HG03378 (cell line): ENCODE results near the gene GAK.

Experiments
- ATAC-seq: cut with Tn5 transposase; IDR thresholded peaks from one replicate; pipeline ENCODE4 v1.9.1; 2021; ENCODE audit warnings: mild to moderate bottlenecking, moderate library complexity; ENCODE audit not compliant: unreplicated experiment

Gene GAK

DNA sequence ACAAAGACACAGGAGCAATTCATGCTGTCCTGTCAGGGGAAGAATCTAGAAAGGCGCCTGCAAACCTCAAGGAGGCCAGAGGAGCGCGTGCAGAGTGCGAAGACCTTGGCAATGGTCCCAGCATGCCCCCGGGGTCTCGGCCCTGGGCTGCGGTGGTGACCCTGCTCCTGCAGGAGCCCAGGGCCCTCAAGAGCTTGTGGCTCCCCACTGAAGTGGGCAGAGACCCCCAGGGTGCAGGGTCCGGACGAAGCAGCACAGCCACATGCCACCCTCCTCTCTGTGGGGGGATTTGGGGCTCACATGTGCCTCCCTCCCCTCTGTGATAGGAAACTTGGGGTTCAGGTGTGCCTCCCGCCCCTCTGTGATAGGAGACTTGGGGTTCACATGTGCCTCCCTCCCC is 39.3 kb downstream of the GAK start:
- no peak for ATAC-seq

DNA sequence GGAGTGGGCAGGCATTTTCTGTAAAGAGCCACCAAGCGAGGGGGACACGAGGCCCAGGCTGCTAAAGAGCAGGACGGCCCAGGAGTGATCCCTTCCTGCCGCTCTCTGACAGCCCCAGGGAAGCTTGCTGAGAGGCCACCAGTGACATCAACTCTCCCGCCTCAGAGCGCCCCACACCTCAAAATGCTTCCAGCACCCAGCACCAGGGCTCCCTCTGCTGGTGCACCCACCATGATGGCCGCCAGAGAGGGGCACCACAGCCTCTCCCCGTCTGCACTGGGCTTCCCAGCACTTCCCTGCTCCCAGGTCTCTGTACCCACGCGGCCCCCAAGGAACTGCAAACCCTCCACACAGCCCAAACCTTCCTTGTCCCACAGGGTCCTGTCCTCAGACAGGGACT is 40.4 kb downstream of the GAK start:
- no peak for ATAC-seq

DNA sequence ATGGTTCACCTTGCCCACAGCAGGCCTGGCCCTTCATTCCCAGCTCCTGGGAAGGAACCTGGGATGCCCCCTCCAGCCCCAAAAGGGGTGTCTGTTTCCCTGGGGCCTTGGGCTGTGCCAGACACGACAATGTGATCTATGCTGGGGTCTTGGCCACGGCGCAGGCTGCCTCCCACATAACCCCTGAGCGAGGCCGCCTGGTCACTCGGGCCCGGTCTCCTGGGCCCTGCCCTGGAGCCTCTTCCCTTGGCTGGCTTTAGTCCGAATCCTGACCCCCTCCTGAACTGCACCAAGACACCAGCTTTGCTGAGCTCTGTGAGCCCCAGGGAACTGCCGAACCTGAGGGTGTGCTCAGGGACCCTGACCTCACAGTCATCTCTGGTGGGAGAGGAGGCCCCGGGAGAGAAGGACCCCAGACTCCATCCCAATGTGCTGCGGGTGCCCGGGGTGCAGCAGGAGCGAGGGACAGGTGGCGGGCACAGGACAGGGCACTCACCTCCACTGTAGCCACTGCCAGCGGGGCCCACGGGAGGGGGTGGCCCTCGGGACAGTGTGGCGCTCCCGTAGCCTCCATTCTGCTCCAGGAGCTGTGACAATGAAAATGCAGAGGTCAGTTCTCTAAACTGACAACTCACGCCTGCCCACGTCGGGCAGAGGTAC is 42.0 kb downstream of the GAK start:
- no peak for ATAC-seq

DNA sequence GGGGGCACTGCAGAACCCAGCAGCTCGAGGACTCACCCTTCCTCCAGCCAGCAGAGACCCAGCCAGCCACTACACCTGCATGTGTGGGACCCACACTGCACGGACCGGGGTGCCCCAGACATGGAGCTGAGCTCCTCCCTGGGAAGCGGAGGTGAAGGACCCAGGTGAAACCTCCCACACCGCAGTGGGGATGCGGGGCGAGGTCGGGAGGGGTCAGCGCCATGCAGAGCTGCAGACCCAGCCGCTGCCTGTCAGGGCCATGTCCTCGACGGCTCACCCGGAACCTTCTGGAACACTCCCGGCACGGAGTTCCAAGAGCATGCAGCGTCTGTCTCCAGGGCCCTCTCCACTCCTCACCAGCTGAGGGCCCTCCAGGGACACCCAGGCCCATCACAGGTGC is 42.6 kb downstream of the GAK start:
- ATAC-seq: no peak

DNA sequence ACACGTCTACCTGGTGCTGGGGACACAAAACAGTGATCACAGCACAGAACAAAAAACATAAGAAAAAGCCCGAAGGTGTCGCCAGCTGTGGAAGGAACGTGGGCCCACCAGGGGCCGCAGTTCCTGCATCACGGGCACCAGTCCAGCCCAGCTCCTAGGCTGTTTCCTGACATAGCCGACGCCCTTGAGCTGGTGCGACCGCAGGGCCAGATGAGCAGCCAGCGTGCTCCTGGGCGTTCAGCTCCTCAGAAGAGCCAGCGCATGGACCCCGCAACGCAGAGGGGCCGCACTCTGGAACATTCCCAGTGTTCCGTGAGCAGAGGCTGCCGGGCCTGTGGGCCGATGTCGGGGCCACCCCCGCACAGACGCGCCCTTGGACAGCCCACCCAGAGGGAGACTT is 44.1 kb downstream of the GAK start:
- no peak for ATAC-seq

DNA sequence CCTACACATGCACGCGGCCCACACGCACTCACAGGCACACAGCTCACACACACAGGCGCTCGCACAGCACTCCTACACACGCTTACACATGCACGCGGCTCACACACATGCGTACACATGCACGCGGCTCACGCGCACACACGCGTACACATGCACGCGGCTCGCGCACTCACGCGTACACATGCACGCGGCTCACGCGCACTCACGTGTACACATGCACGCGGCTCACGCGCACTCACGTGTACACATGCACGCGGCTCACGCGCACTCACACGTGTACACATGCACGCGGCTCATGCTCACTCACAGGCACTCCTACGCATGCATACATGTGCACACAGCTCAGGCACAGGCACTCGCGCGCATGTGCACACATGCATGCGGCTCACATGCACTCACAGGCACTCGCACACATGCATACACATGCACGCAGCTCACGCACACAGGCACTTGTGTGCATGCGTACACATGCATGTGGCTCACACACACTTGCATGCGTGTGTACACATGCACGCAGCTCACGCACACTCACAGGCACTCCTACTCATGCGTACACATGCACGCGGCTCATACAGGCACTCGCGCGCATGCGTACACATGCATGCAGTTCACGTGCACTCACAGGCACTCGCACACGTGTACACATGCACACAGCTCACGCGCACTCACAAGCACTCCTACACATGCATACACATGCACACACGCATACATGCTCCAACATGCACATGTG is 44.9 kb downstream of the GAK start:
- no peak for ATAC-seq

DNA sequence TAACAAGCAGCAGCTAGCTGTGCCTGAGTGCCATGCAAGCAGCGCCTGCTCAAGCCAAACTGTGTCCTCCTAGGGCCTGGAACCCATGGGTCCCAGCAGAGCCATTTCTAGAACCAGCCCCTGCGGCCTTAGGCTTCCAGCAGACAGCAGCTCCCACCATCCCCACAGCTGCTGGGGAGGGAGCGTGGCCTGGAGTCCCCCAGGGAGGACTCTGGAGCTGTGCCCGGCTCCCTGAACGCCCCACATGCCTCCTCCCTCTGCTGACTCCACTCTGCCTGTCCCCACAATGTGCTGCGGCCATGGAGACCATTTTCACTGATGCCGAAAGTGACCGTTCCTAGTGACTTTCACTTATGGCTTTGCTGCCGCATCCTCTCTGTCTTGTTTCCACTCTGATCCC is 45.9 kb downstream of the GAK start:
- no peak for ATAC-seq

DNA sequence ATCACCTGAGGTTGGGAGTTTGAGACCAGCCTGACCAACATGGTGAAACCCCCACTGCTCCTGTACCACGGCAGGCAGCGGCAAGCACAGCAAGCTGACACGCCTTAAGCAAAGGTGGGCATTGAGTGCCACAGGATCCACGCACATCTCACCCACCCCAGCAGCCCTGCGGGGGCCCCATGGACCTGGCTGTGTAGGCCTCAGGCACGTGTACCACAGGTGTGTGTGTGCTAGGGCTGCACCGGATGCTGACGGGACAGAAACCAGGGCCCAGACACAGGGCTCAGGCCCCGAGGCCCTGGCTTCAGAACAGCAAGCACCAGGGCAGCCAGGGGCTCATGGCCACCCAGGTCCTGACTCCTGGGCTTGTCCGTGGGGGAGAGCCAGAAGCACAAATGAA is 46.8 kb downstream of the GAK start:
- ATAC-seq: no peak

DNA sequence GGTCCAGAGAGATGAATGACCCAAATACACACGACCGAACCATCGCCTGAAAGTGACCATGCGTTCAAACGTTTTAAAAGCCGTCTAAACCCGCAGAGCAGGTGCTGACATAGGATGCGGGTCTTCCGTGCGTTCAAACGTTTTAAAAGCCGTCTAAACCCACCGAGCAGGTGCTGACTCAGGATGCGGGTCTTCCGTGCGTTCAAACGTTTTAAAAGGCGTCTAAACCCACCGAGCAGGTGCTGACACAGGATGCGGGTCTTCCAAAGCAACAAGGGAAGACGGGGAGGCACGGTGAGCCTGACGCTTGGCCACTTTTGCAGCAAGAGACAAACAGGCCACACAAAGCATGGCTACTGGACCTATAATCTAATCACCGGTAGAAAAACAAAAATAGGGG is 47.2 kb downstream of the GAK start:
- ATAC-seq: no peak

DNA sequence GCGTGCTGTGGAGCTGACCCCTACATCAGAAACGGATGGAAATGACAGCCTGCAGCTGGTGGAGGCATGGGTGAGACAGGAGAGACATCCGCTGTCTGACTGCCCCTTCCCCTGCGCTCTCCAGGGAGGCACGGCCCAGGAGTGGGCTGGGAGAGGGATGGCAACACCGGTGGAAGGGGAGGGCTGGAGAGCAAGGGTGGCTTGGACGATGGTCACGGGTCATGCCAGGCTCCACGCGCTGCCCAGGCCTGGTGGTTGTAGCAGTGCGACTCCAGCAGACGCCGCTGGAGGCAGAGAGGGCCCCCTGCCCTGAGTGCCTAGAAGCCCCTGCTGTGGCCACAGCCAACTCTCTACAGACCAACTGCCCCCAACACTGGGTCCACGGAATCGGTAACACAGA is 47.9 kb downstream of the GAK start:
- no peak for ATAC-seq

DNA sequence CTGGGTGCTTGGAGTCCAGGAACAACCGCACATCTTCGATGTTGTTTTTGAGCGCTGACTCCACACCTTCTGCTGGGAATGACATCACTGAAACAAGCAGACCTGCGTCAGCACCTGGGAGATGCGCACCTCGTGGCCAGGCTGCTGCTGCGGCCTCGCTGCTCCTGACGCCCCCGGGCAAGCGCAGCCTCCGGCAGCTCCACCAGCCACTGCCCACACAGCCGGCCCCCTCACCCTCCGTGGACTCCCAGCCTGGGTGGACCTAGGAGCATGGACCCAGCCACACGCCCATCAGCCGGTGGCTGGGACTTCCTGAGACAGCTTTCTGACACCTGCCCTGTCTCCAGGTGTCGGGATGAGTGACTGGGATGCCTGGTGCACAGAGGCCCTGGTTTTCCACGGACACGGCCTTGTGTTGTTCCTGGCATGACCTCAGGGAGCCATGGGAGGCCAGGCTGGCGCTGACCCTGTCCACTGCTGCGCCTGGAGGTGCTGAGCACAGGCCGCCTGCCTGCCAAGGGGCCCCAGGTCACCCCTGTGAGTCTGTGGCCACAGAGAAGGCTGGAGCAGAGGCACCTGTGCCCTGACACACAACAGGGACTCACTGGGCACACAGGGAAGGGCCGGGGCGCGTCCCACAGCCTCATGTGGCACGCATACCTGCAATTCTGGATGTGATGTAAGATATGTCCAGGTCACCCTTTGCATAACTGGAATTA is 48.6 kb downstream of the GAK start:
- ATAC-seq: no peak

DNA sequence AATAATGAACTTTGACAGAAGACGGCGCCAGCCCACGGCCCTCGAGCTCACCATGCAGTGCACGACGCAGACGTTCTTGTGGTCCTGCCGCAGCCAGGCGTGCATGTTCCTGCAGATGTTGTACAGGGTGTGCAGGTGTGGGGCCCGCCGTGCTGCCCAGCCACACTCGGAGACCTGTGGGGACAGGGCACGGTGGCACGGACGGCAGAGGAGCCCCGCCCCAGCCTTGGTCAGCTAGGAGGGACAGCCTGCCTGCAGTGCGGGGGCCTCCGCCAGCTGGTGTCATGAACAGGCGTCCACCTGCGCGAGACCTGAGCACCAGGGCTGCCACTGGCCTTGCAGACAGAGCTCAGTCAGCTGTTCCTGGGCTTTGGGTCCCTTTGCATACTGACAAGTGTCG is 49.5 kb downstream of the GAK start:
- ATAC-seq: no peak

DNA sequence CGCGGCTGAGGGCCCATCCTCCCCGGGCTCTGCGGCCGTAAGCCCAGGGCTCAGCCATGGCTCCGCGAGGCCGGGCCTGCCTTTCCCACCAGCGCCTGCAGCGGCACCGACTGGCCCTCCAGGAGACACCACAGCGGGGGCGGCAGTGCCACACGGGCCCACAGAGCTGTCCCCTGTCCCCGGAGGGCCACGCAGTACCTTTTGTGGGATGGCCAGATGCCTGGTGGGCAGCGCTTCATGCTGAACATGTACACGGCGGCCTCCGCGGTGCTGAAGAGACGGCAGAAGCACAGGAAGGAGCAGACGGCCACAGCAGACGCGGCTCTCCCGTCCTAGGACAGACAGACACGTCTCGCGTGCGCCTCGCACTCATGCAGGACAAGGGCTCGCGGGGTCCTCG is 50.4 kb downstream of the GAK start:
- ATAC-seq: no peak

DNA sequence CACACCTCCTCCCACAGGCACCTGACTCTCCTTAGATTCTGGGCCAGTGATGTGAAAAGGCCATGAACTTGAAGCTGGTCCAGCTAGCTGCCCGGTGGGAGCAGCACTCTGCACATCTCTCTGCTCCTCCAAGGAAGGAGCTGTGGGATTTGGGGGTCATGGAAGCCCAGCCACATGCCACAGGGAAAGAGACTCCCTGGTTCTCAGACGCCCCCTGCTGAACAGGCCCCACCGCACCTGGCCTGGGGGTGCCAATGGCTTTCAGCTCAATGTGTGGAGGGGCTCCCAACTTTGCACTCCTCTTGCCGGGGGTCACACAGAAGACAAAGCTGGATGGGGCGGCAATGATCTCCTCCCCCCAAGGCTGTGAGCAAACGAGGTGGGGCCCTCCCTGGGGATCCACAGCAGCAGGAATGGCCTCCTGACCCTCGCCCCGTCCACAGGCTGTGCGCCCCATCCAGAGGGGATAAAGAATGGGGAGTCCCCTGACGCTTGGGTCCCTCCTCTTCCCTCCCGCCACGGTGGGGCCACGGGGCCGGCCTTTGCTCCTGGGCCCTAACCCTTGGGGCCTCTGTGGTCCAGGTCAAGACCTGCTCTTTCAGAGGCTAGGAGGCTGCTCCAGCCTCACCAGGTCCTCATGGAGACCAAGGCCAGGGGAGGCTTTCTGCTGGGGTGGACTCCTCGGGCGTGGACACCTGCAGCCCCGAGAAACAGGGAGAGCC is 51.3 kb downstream of the GAK start:
- no peak for ATAC-seq

DNA sequence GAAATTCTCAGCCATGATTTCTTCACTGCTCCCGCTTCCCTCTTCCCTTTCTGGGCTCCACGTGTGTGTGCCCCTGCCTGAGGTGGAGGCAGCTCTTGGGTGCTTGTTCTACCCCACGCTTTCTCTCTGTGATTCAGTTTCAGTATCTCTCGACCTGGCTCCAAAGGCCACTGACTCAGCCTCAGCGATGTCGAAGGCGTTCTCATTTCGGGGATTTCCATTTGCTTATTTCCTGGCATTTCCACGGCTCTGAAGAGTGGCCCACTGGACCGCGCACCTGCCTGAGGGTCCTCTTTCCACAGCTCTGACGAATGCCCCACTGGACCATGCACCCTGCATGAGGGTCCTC is 52.4 kb downstream of the GAK start:
- ATAC-seq: no peak

DNA sequence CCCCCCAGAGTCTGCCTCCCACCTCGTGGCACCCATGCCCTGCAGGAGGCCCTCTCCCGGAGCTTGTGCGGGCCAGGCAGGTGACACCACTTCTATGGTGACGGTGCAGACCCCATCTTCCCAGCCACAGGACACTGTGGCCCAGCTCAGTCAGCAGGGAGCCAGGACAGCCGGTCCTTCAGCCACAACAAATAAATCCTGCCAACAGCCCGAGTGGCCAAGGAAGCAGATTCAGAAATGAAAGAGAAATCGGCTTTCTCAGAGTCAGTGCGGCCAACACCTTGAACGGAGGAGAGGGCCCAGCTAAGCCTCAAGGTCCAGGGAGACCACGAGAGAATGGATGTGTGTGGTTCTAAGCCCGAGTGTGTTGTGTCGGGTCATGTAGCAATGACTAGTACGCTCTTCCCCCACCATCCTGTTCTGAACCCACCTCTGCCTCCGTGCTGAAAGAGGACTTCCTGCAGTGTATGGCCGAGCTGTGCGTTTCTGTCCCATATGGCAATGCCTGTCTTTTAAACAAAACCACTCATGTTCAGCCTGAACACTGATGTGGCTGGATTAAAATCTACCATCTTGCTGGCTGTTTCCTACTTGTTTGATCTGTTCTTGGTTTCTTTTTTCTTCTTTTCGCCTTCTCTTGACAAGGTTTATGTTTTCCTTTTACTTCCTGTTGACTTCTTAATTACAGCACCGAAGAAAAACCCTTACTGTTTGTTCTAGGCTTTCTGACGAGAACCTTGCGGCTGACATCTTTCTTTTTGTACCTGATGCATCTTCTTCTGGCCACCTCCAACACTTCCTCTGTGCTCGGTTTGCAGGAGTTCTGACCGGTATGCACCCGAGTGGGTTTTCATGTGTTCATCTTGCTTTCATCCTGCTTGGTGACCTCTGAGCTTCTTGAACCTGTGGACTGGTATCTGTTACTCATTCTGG is 53.1 kb downstream of the GAK start:
- no peak for ATAC-seq

DNA sequence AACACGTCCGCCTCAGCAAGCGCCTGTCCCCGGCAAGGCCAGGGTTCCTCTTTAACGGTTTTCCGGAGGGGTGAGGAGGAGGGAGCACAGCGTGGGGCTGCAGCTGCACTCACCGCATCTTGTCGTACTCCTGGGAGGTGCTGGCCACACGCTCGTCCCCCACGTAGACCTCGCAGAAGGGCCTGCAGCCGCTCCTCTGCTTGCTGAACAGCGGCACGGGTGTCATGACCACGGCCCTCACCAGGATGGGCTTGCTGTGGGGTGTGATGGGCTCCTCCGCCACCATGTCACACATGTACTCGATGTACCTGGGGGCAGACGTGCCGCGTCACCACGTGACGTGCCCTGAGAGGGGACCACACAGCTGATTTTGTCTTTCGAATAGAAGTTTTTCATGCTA is 54.6 kb downstream of the GAK start:
- no peak for ATAC-seq

DNA sequence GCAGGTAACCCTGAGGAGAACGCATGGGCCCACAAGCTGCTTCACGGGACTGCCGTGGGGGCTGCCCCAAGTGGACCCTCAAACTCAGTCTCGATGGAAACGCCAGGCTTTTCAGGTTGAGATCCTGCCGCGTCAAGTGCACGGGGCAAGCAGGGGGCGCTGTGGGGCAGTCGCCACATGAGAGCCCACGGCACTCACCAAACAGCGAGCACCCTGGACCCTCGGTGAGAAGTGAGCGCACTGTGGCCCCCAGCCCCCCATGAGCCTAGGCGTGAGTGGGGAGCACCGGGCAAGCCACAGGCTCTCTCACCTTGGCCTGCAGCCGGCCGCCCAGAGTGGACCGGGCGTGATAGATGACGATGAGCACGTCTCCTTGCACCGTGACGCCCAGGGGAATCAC is 55.3 kb downstream of the GAK start:
- ATAC-seq: no peak

DNA sequence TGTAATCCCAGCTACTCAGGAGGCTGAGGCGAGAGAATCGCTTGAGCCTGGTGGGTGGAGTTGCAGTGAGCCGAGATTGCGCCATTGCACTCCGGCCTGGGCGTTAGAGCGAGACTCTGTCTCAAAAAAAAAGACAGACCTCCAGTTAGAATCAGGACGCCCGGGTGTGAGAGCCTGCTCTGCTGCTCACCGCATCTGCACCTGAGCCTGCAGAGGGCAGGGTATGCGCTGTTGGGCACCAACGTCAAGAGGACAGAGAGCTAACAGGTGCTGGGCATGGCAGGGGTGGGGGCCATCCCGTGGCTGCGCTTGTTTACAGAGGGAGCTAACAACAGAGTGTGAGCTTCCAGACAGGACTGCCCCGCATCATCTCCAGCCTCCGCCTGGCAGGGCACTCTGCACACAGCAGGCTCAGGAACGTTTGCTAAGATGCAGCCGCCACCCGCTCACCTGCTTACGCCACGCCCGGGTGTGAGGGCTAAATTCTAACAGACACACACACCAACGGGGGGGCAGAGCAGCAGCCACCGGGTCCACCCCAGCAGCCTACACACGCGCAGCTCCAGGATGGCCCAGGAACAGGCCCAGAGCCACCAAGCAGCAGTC is 56.2 kb downstream of the GAK start:
- no peak for ATAC-seq
